Hematopoietic multipotent progenitor cell treated with erythropoietin and hydrocortisone succinate and interleukin-3 and kit ligand, for 6 days (in vitro differentiated cells): ENCODE measurements around the gene NEK9.
"Not testable (repeated sequence)": the region's sequence is repeated elsewhere in the genome, so short reads cannot be mapped to it uniquely, and the experiment has no call there.

Experiments used
- DNase-seq: peaks from one replicate; pipeline ENCODE4 v3.0.0-alpha.2; 2015

Gene NEK9

DNA sequence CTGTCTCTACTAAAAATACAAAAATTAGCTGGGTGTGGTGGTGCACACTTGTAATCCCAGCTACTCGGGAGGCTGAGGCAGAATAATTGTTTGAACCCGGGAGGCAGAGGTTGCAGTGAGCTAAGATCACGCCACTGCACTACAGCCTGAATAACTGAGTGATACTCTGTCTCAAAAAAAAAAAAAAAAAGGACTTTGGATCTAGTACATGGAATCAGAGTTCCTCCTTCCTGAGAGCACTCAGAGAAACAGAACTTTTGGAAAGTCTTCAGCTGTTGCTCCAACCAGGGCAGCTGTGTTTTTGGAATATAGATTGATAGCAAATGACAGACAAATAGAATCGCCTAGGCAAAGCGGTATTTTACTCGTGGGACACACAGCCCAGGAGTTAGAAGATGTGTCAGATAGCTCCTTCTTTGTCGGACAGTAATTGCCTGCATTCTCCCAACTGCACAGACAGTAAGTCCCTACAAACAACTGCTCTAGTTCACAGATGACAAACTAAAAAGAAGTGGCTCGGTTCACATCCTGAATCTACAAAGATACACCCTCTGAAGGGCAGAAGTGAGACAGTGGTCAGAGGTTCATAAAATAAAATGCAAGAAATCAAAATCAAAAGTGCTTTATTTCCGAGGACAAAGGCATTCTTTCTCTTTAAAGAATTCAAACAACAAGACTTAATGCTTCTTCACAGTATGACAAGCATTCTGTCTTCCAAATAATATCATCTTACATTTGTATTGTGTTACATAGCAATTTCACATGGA, 17.1 kb upstream of the NEK9 start:
- no peak for DNase-seq

GRCh38 chr14:75142494-75142893, 15.6 kb upstream of the NEK9 start:
- no peak for DNase-seq

- peak; percentile 56 for DNase-seq
Measured at GRCh38 chr14:75141967-75142366, 15.1 kb upstream of the NEK9 start.

- DNase-seq = no peak
Measured at GRCh38 chr14:75141062-75141461, 14.2 kb upstream of the NEK9 start.

GRCh38 chr14:75140620-75141019, 13.8 kb upstream of the NEK9 start:
- no peak for DNase-seq

GRCh38 chr14:75139185-75139584, 12.3 kb upstream of the NEK9 start:
- DNase-seq = no peak

DNA sequence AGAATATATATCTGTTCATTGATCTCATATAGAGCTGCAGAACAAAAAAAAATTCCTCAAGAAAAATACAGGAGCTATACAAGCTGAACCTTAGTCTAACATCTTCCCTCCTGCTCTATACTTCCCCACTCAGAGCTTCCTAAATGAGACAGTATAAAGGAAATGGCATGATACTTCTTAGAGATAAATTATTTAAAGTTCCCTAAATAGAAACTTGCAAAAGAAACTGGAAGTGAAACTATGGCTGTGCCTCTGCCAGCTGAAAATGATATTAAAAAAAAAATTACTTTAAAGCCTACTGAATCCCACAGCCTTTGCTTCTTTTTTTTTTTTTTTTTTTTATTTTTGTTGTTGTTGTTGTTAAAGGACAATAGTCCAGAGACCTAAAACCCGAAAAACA, 11.6 kb upstream of the NEK9 start:
- DNase-seq = peak; percentile 41

- DNase-seq = no peak
Measured at GRCh38 chr14:75134644-75135043, 7.8 kb upstream of the NEK9 start.

GRCh38 chr14:75133597-75133996, 6.7 kb upstream of the NEK9 start:
- no peak for DNase-seq

- peak; percentile 91 for DNase-seq
Measured at GRCh38 chr14:75132382-75133086, 5.7 kb upstream of the NEK9 start.

GRCh38 chr14:75128596-75128990, 1.7 kb upstream of the NEK9 start:
- no peak for DNase-seq

DNA sequence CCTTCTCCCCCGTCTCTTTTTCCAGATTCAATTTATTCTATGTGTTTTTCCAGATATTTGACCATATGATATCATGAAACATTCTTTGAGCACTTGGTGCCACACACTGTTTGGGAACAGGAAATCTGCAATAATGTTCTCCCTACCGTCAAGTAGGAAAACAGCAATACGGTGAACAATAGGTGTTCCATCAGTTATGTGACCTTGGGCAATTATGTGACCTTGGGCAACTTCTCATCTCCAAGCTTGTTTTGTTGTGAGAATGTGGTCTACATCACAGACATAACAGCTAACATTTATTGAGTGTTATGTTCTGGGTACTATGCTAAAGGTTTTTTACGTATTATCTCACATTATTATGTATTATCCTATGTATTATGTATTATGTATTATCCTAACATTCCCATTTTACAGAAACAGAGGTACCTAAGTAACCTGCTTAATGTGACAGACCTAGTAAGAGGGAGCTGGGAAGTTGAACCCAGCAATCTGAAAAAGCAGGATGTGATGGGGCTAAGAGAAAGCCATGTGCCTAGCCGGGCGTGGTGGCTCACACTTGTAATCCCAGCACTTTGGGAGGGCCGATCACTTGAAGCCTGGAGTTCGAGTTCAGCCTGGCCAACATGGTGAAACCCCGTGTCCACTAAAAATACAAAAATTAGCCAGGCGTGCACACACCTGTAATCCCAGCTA, 1.2 kb upstream of the NEK9 start:
- no peak for DNase-seq

- DNase-seq = not testable (repeated sequence)
Measured at GRCh38 chr14:75127474-75127820, 599 bp upstream of the NEK9 start.

DNA sequence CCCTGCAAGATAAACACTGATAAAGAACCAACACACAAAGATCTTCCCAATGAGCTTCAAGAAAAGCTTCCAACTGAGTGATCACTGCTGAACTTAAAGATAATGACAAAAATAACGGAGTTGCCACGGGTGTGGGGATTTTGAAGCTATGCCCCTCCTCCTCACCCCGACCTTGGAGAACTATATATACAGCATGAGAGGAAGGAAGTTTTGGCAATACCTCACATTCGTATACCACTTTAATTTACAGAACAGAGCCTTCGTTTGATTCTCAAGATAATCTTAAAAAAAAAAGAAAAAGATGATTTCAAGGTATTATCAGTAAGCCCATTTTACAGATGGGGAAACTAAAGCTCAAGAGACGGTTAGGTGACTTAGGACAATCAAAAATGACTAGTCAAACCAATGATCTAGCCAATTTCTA, 715 bp downstream of the NEK9 start:
- DNase-seq = peak; percentile 73

DNA sequence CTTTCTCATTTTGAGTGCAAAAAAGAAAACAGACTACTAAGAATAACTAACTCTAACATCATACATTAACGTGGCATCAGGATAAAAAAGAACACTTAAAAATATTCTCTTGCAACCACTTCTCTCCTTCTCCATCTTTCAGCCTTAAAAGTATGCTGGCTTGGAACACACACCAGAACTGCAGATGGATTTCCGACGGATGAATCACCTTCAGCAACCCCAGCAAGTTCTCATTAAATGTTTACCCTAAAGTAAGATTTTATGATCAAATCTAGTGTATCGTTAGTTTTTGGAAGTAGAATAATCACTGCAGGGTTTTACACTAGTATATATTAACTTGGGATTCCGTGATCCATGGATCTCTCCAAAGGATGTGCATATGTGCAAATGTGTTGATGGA, 1.2 kb downstream of the NEK9 start:
- DNase-seq = no peak

- DNase-seq = peak; percentile 78
Measured at GRCh38 chr14:75123991-75124390, 2.9 kb downstream of the NEK9 start.

DNA sequence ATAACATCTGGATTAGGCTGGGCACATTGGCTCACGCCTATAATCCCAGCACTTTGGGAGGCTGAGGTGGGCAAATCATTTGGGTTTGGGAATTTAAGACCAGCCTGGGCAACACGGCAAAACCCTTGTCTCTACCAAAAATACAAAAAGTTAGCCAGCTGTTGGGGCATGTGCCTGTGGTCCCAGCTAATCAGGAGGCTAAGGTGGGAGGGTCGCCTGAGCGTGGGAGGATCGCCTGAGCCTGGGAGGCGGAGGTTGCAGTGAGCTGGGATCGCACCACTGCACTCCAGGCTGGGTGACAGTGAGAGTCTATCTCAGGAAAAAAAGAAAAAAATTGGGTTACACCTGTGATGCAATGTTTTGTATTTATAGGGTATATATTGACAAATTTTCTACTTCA, 5.3 kb downstream of the NEK9 start:
- DNase-seq = no peak

DNA sequence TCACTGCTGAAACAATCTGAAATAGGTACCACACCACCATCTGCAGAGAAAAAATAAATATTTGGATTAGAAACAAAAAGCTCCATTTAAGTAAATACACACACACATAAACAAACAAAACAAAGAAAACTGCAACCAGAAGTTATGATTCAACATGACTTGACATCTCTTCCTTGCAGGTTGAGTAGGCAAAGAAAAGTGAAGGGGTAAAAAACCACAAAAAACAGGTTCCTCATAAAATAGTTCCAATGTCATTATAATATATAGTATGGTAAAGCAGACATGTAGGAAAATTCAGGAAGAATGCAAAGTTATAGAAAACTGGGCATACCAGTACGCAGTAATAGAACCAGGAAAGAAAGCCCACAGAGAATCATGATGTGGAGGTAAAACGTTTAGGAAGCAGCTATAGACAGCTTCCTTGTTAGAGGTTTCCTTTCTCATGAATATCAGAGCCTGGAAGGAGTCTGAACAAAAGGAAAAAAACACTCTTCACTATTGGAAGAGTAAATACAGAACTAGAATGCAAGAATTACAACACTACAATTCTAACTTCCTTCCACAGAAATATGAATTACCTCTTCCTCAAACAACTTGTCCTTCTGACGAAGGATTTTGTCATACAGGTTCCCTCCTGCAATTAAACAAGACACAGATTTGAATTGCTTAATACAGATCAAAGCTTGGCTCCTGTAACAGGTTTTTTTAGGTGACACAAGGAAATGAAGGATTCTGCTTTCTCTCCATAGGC, 6.1 kb downstream of the NEK9 start:
- peak; percentile 23 for DNase-seq

GRCh38 chr14:75119056-75119455, 7.8 kb downstream of the NEK9 start:
- no peak for DNase-seq

- DNase-seq = no peak
Measured at GRCh38 chr14:75113932-75114539, 12.8 kb downstream of the NEK9 start.

GRCh38 chr14:75109877-75110276, 17.0 kb downstream of the NEK9 start:
- no peak for DNase-seq

- DNase-seq = no peak
Measured at GRCh38 chr14:75107186-75107585, 19.7 kb downstream of the NEK9 start.

DNA sequence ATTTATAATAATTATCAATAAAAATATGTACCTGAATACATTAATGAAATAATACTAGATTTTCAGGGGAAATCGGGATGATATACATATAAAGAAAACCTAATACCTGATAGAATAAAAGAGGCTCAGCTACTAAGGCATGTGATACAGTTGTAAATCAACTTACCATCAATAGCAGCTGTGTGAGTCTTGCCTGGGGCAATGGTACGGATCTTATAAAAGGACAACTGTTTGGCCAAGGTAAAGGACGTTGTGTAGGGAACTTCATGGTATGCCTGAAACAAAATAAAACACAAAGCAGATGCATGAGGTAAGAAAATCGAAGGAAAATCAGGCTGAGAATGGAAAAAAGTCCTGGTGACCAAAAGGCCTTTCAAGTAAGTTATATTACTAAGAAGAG, 25.4 kb downstream of the NEK9 start:
- no peak for DNase-seq
